GM19455 (cell line): ENCODE measurements around the gene ALX3.
"Not testable (repeated sequence)": the region's sequence is repeated elsewhere in the genome, so short reads cannot be mapped to it uniquely, and the experiment has no call there.

Source experiments
- ATAC-seq: cut with Tn5 transposase; IDR thresholded peaks from one replicate; pipeline ENCODE4 v1.9.1; 2021; ENCODE audit not compliant: unreplicated experiment

Gene ALX3

GRCh38 chr1:110089561-110090275, 19.2 kb upstream of the ALX3 start:
- ATAC-seq = no peak

DNA sequence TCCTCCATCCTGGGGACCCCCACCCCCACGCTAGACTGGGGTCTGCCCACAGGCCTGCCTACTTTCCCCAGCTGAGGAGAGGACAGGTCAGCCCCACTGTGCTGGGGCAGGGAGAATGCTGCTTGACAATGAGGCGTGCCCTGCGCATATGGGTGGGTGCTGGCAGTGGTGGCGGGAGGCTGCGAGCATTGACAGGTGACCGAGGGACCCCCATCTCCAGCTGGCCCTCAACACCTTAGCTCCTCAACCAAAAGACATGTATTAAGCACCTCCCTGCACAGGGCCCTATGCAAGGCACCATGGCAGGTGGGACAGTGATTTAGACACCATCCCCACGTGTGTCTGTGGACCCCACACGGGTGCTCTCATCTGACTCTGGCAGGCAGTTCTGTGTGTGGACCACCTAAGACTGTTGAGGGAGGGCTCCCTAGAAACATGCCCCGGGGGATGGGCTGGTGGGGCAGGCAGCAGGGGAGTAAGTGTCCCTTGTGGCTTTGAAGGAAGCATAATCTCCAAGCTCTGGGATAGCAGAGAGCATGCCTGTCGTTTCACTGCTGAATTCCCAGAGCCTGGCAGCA, 18.4 kb upstream of the ALX3 start:
- ATAC-seq = no peak

DNA sequence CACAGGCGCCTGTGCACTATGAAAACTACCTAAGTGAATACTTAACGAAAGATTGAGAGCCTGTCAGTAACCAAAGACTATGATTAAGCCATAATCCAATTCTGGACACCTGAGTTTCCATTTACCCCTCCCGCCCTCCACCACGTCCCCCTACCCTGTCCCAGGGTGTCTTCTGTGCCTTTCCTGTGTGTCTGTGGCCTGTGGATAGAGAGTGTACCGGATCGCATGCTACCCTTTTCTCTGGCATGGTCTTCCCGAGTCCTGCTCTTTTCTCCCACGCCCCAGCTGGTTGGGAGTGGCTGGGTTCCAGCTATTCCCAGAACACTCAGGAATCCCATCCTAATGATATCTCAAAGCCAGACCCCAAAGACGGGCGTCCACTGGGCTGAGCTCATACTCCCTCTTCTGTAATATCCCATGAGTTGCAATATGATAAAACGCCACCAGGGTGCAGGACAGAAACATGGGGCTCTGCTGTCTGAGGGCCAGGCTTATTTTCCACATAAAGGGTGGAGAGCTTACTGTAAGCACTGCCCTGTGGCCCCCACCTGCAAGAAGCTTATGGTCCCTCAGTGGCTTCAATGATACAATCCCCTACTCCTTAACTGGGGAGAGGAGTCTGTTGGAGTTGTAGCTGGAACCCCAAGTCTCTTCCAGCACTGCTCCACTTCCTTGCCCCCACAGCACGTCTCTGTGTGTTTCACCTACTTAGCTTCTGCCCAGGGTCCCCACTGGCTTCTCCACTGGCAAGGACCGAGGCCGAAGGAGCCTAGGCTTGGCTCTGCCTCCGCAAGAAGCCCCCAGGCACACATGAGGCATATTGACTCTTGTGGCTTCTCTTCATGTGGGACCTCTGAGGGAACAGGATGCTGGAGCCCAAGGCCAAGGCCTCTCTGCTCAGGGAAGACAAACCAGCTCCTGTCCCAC, 17.6 kb upstream of the ALX3 start:
- ATAC-seq = no peak

- no peak for ATAC-seq
These were observed 16.5 kb upstream of the ALX3 start for GRCh38 chr1:110086961-110087360.

DNA sequence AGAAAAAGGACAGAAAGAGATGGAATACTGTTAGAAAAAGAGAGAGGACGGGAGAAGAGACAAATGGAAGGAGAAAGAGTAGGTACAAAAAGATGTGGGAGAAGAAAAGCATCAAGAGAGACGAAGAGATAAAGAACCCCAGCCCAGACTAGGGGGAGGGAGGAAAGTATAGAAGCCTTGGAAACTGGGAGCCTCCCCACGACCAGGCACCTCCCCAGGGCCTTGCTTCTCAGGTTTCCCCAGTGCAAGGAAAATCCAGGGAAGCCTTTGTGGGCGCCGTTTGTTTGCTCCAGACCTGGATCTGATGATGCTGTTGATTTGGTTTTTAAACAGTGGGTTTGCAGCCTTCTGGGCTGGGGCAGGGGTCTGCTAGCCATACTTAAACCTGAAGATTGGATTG, 15.2 kb upstream of the ALX3 start:
- ATAC-seq = no peak

DNA sequence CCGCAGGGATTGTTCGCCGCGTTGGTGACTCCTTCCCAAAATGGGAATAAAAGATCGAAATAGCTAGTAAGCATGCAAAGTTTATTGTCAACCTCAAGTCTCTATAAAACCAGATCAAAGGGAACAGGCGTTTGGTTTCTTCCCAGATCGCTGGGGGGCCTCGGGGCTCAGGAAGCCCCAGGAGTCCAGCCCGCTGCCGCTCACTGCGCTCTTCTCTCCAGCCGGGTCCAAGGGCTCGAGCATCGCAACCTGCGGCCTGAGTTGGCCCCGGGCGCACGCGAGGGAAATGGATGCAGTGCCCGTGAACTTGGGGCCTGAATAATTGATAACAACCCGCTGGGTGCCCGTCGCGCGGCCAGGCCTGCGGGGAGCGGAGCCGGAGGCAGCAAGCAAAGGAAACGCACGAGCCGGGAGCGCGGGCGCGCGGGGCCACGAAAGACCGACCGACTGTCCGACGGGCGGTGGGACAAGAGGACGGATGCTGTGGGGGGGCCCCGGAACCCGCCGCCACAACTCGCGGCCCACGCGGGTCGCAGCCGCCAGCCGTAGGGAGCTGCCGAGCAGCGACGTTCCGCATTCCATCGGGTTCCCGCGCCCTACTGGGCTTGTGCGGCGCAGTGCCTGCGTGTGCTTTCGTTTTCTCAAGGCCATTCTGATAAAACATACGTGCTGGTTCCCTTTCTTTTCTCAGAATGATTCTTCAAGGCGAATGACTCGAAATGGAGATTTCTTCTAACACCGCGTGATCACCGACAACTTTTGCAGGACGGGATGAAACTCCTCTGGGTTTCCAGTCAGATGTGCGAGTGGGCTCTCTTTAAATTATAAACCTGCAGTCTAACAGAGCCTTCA, 14.0 kb upstream of the ALX3 start:
- ATAC-seq = no peak

DNA sequence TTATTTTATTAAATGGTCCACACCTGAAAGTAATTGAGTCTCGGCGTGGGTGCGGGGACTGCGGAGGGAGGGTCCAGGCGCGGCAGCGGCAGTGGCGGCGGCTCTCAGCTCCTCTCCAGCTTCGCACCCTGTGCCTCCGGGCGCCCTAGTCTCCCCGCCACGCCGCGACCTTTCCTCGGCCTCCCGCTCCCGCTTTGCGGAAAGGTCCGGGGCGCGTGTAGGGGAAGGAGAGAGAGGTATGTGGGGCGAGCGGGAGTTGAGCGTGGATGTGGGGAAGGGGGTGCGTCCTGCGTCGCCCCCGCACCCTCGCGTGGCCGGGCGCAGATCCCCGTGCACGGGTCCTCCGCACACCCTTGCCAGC, 13.4 kb upstream of the ALX3 start:
- no peak for ATAC-seq

DNA sequence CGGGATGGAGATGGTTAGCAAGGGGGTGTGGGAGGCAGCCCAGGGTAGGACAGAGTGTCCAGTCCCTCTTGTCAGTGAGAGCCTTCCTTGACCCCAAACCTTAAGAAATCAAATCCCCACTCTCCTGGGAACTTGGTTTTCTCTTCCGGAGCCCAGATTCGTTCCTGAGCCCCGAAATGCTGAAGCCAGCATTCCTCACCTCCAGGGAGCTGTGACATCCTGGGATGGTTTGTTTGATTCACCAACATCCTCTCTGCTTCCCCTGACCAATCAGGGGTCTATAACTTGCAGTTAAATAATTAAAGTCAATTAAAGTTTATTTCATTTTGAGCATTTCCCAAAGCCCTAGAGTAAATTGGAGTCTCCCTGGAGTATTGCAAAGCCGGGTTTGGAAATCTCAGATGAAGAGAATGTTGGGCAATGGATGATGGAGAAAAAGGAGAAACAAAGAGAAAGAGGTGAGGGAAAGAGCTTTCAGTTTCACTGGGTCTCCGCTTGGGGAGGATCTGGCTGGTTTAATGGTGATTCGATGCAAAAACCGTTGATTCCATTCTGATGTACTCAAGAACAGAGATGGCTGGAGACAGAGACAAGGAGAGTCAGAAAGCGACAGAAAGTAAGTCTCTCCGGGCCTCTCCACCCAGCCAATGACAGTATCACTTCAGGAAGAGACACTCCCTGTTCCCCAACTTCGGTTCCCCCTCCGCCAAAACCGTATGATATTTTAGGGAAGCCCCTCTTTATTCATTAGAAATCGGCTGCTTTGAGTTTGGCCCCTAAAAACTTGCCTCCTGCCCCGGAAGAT, 12.8 kb upstream of the ALX3 start:
- no peak for ATAC-seq

DNA sequence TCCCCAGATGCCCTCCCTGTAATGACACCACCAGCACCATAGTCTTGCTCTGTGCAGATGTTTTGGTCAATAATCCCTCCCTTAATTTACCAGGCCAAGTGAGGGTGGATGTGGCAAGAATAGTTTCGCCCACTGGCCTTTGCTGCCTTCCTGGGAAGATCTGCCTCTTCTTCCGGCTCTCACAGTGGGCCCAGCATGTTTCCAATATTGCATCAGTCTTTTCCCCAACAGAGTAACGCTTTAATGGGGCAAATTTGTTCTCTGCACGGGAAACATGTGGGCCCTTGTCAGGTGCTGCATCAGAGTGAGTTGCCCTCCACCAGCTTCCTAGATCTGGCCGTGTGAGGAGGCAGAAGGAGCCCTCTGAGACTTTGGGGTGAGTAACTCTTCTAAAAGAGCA, 12.0 kb upstream of the ALX3 start:
- ATAC-seq = no peak

DNA sequence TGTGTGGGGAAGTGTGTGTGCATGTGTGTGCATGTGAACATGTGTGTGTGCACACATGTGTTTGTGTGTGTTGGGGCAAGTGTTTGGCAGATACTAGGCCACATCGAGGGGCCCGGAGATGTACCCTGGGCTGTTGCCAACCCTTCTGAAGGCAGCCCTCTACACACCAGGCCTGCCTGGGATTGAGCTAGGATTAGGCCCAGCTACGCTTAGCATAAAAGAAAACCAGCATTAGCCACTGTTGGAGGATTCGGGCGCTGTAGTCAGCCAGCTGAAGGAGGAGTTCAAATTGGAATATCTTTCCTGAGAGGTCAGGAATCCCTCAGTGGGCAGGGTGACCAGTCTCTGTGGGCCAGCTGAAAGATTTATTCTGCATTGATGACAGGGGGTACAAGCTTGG, 10.6 kb upstream of the ALX3 start:
- no peak for ATAC-seq

- not testable (repeated sequence) for ATAC-seq
These were observed 9.5 kb upstream of the ALX3 start for GRCh38 chr1:110079995-110080394.

GRCh38 chr1:110076789-110077500, 6.5 kb upstream of the ALX3 start:
- no peak for ATAC-seq

DNA sequence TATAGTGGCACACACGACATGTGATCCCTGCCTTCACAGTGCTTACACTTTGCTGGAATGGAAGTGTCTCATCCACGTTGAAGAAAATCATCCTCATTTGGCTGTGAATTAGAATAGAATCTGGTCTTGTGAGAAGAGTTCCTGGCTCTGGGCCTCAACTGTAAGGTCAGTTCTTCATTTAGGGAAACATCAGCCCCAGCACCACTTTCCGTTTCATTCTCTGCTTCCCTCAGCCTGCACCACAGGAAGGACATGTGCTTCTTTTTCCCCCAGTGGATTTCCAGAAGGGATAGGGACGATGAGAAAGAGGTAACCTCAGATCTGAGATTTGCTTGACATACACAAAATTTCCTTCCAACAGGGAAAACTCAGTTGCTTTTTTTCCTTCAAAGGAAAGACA, 3.7 kb upstream of the ALX3 start:
- ATAC-seq = no peak

GRCh38 chr1:110070282-110070669, 196 bp downstream of the ALX3 start:
- ATAC-seq = no peak

DNA sequence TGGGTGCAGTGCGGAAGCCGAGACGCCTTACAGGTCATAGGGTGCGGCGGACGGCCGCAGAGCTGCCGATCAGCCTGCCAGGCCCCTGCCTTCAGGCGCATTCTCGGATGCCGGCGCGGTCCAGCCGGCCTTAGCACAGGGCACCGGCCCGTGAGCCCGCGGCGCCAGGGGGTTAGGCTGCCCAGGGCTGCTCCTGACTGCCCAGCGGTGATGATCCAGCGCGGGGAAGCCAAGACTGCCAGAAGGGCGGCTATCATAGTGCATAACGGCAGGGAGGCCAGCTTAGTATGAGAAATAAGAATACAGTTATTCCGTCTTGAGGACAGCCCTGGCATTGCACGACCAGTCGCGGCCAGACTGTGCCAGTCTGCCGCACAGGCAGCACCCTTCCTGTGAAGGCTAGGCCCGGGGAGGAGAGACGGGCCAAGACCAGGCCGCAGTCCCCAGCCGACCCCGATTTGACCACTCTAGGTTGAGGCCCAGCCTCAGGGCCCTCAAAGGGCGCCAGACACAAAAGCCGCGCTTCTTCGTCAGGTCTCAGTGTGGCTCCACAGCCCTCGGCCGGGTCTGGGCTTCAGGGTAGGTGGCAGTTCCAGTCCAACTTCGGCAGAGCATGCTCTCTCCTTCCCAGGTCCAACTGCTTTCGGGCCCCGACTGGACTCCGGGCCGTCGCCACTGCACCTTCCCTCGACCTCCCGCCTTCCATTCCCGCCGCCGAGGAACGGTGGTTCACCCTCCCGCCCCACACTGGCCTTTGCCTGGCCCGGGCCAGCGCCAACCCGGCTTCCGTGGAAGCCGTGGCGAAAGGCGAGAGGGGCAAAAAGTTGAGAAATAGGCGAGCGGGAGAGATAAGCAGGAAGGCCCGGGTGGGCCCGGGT, 829 bp downstream of the ALX3 start:
- ATAC-seq = no peak

DNA sequence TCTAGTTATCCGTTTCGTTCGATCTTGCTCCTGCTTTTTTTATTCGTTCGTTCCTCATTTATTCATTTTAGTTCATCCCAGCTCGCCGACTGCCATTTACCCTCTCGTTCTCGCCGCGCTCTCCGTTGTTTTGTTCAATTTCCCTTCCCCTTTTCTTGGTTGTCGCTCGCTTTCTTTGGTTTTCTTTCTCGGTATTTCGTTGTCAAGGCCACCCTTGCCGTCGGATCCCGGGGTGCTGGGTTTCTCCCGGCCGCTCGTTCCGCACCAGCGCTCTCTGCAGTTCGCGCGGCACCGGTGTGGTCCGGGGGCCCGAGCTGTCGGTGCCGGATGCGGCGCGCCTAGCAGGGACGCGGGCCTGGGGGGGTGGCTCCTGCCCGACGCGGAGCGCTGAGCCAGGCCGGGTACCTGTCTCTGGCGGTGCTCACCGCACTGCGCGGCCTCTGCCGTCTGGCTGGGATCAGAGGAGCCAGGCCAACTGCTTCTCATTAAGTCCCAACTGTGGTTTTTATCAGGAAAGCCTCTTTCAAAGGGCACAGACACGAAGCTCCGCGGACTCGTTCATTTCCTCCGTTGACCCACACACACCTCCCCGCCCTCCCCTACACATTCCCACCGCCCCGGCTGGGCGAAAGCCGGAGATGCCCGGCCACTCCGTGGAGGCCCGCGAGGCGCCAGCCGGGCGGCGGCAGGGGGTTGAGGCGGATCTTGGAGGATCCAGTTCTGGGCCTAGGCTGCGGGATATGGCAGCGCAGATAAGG, 1.6 kb downstream of the ALX3 start:
- no peak for ATAC-seq

DNA sequence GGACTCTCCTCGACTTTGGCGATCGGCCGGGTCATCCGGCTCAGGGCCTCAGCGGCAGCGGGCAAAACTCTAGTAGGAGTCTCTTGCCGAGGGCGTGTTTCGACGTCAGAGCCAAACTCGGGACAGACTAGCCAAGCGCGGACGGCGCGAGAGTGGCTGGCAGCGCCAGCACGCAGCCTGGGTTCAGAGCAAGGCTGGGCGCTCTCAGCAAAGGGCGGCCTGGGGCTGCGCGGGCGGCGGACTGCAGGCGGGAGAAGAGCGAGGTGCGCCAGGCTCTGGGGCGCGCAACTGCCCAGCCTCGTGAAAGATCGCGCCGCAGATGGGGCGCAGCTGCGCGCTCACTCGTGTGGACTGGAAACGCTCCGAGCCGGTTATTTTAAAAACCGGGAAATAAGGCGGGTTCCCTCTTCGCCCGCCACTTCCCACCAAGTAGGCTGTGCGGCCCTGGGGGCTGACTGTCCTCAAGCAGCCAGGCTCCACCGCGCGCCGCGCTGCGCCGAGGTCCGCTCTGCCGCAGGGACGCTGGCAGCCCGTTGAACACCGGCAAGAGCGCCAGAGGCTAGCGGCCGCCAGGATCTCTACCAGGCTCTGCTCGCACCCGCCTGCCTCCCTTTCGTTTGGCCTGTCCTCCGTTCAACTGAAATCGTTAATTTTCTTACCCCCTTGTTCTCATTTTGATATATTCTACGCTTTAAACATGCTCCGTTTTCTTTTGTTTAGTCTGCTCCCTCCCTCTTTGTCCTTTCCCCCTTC, 2.4 kb downstream of the ALX3 start:
- ATAC-seq = no peak
